H1 (cell line): ENCODE measurements around the gene SSBP3. TPM values are rescaled to one million over a fixed set of nuclear protein-coding genes. Genes with fewer than 3 reads are reported as not detected.

Experiments
- CTCF ChIA-PET: fragments of 300-600 bp; sonication (Branson Sonifier 250); formaldehyde crosslinking; loops from one replicate; lab custom pipeline; 2021; ENCODE audit not compliant: partially characterized antibody; lab: Charles Lee
- POLR2A ChIA-PET: fragments of 300-600 bp; sonication (Branson Sonifier 250); formaldehyde crosslinking; loops from one replicate; lab custom pipeline; 2021; ENCODE audit warnings: inconsistent platforms; ENCODE audit not compliant: partially characterized antibody; lab: Charles Lee
- DNase-seq, 2 experiments: peaks; one replicate each; pipeline versions ENCODE4 v3.0.0 to v3.0.0-alpha.2; 2010 to 2022; ENCODE audit warnings: low spot score in 2 of 2, low read depth in 1 of 2, mixed read lengths in 1 of 2
- FAIRE-seq: peaks from 2 replicates; lab custom pipeline; 2011; peaks lifted over from hg19 to GRCh38; lab: Jason Lieb, UNC
- H2AFZ ChIP-seq: 2 replicates; pipeline ENCODE4 v1.8.1; 2012; ENCODE audit warnings: low read length, inconsistent platforms
- H2AK5ac ChIP-seq: 2 replicates; pipeline ENCODE4 v1.6.1; 2013; ENCODE audit warnings: low read depth, low read length
- H2BK120ac ChIP-seq: replicated peaks from 2 replicates; pipeline ENCODE3; 2013; ENCODE audit warnings: low read depth, low read length, inconsistent platforms
- H2BK12ac ChIP-seq: 2 replicates; pipeline ENCODE4 v1.6.1; 2013; ENCODE audit warnings: low read depth, low read length
- H2BK15ac ChIP-seq: 2 replicates; pipeline ENCODE4 v1.6.1; 2013; ENCODE audit warnings: low read length
- H2BK20ac ChIP-seq: 2 replicates; pipeline ENCODE4 v1.6.1; 2013; ENCODE audit warnings: low read length
- H2BK5ac ChIP-seq: 2 replicates; pipeline ENCODE4 v1.6.1; 2013; ENCODE audit warnings: low read depth, low read length
- H3K14ac ChIP-seq: 2 replicates; pipeline ENCODE4 v1.6.1; 2013; ENCODE audit warnings: inconsistent platforms; ENCODE audit not compliant: insufficient read length
- H3K18ac ChIP-seq: 2 replicates; pipeline ENCODE4 v1.6.1; 2013; ENCODE audit warnings: low read length; ENCODE audit errors: extremely low read depth
- H3K23ac ChIP-seq: 2 replicates; pipeline ENCODE4 v1.6.1; 2013; ENCODE audit warnings: inconsistent platforms; ENCODE audit not compliant: insufficient read length
- H3K23me2 ChIP-seq: 2 replicates; pipeline ENCODE4 v1.6.1; 2013; ENCODE audit warnings: low read depth, low read length
- H3K27ac ChIP-seq: 2 replicates; pipeline ENCODE4 v1.6.1; 2011; ENCODE audit warnings: low read depth, low read length, inconsistent platforms
- H3K27me3 ChIP-seq, 4 experiments: replicated peaks in 1 of 4; 1 replicate in 1 of 4; 2 replicates in 3 of 4; pipeline versions ENCODE4 v1.6.1 to v1.8.1; 2011 to 2013; ENCODE audit warnings: low read length in 3 of 4, mild to moderate bottlenecking in 3 of 4, inconsistent platforms in 2 of 4, mixed read lengths in 2 of 4, moderate library complexity in 1 of 4; ENCODE audit not compliant: control insufficient read depth in 3 of 4, insufficient read depth in 3 of 4; ENCODE audit errors: extremely low read depth in 1 of 4
- H3K36me3 ChIP-seq, 4 experiments: 2 replicates each; pipeline versions ENCODE4 v1.6.1 to v1.8.1; 2011 to 2013; ENCODE audit warnings: mild to moderate bottlenecking in 4 of 4, low read length in 3 of 4, moderate library complexity in 2 of 4, control low read depth in 1 of 4, inconsistent platforms in 1 of 4; ENCODE audit not compliant: insufficient read depth in 4 of 4, control insufficient read depth in 2 of 4
- H3K4ac ChIP-seq: replicated peaks from 2 replicates; pipeline ENCODE3; 2013; ENCODE audit warnings: low read length, low read depth, mixed read lengths, inconsistent platforms; ENCODE audit not compliant: insufficient read length
- H3K4me1 ChIP-seq, 4 experiments: replicated peaks in 1 of 4; 1 replicate in 1 of 4; 2 replicates in 3 of 4; pipeline versions ENCODE4 v1.6.1 to v1.8.1; 2011 to 2013; ENCODE audit warnings: low read length in 3 of 4, inconsistent platforms in 2 of 4, mixed read lengths in 1 of 4; ENCODE audit not compliant: insufficient read depth in 4 of 4, control insufficient read depth in 3 of 4
- H3K4me2 ChIP-seq, 2 experiments: 2 replicates each; pipeline versions ENCODE4 v1.6.1 to v1.8.1; 2011 to 2013; ENCODE audit warnings: low read depth in 2 of 2, low read length in 2 of 2, control low read depth in 1 of 2, inconsistent platforms in 1 of 2, mild to moderate bottlenecking in 1 of 2; ENCODE audit not compliant: insufficient read depth in 1 of 2
- H3K4me3 ChIP-seq, 4 experiments: fragments of 200-600, 300-600 bp in 1 of 4; sonication (generic), shearing (Covaris generic), sonication (Bioruptor Twin) in 1 of 4; 2 replicates each; pipeline versions ENCODE4 v1.5.1 to v1.8.1; 2011 to 2016; ENCODE audit warnings: low read length in 4 of 4, low read depth in 3 of 4, control low read depth in 2 of 4, inconsistent platforms in 2 of 4, mild to moderate bottlenecking in 2 of 4, mixed read lengths in 1 of 4, moderate library complexity in 1 of 4; ENCODE audit not compliant: insufficient read depth in 2 of 4; ENCODE audit errors: extremely low read depth in 1 of 4
- H3K56ac ChIP-seq: replicated peaks from 2 replicates; pipeline ENCODE3; 2013; ENCODE audit warnings: low read depth, mild to moderate bottlenecking, mixed read lengths, low read length, inconsistent platforms; ENCODE audit not compliant: insufficient read length
- H3K79me1 ChIP-seq: 2 replicates; pipeline ENCODE4 v1.6.1; 2013; ENCODE audit warnings: low read depth, low read length, control low read depth
- H3K79me2 ChIP-seq, 2 experiments: 2 replicates each; pipeline versions ENCODE4 v1.6.1 to v1.8.1; 2012 to 2013; ENCODE audit warnings: low read length in 2 of 2, mild to moderate bottlenecking in 2 of 2, inconsistent platforms in 1 of 2; ENCODE audit not compliant: insufficient read depth in 2 of 2, control insufficient read depth in 1 of 2
- H3K9ac ChIP-seq, 4 experiments: replicated peaks in 1 of 4; 1 replicate in 1 of 4; 2 replicates in 3 of 4; pipeline versions ENCODE4 v1.6.1 to v1.8.1; 2011 to 2013; ENCODE audit warnings: low read depth in 3 of 4, low read length in 3 of 4, control low read depth in 2 of 4, mild to moderate bottlenecking in 2 of 4, moderate library complexity in 2 of 4, inconsistent platforms in 1 of 4; ENCODE audit errors: extremely low read depth in 1 of 4
- H3K9me3 ChIP-seq, 2 experiments: 2 replicates each; pipeline versions ENCODE4 v1.6.1 to v1.8.1; 2012 to 2013; ENCODE audit warnings: mild to moderate bottlenecking in 2 of 2, moderate library complexity in 2 of 2, control low read depth in 1 of 2, inconsistent platforms in 1 of 2, low read depth in 1 of 2, low read length in 1 of 2, mixed read lengths in 1 of 2; ENCODE audit not compliant: insufficient read depth in 2 of 2
- H4K20me1 ChIP-seq, 2 experiments: replicated peaks in 1 of 2; 2 replicates each; pipeline versions ENCODE3 to v1.8.1; 2011 to 2013; ENCODE audit warnings: inconsistent platforms in 2 of 2, low read length in 2 of 2, mild to moderate bottlenecking in 1 of 2; ENCODE audit not compliant: insufficient read depth in 2 of 2, control insufficient read depth in 1 of 2
- H4K5ac ChIP-seq: 2 replicates; pipeline ENCODE4 v1.6.1; 2013; ENCODE audit warnings: low read length, low read depth, mixed read lengths, inconsistent platforms; ENCODE audit not compliant: insufficient read length
- H4K8ac ChIP-seq: 2 replicates; pipeline ENCODE4 v1.8.0; 2013; ENCODE audit warnings: mild to moderate bottlenecking, moderate library complexity, low read length, inconsistent platforms; ENCODE audit not compliant: insufficient read depth; ENCODE audit errors: extremely low read depth
- H4K91ac ChIP-seq: replicated peaks from 2 replicates; pipeline ENCODE3; 2013; ENCODE audit warnings: low read length, mixed read lengths, inconsistent platforms; ENCODE audit not compliant: insufficient read length
- ASH2L ChIP-seq: fragments of 200-600, 300-600 bp; sonication (generic); IDR thresholded peaks from one replicate; pipeline ENCODE4 v1.7.1; 2017; ENCODE audit warnings: low read length
- EP300 ChIP-seq, 2 experiments: IDR thresholded peaks; 1 replicate in 1 of 2; 2 replicates in 1 of 2; pipeline ENCODE4 v1.6.1; 2011 to 2012; ENCODE audit warnings: low read depth in 2 of 2, low read length in 2 of 2, mild to moderate bottlenecking in 2 of 2, borderline replicate concordance in 1 of 2, inconsistent platforms in 1 of 2, moderate library complexity in 1 of 2
- KDM1A ChIP-seq: fragments of 200-600, 300-600 bp; sonication (generic); IDR thresholded peaks from 2 replicates; pipeline ENCODE4 v1.7.1; 2016; ENCODE audit warnings: mild to moderate bottlenecking, low read length, borderline replicate concordance
- KDM4A ChIP-seq: IDR thresholded peaks from one replicate; pipeline ENCODE4 v1.7.1; 2012; ENCODE audit warnings: low read depth, mild to moderate bottlenecking, moderate library complexity, low read length, inconsistent platforms; ENCODE audit not compliant: severe bottlenecking
- RXRA ChIP-seq: IDR thresholded peaks from 2 replicates; pipeline ENCODE4 v1.6.1; 2011; ENCODE audit warnings: low read depth, mild to moderate bottlenecking, low read length, moderate library complexity; ENCODE audit not compliant: insufficient read depth
- WGBS, 2 experiments: shearing (Covaris generic) in 1 of 2; methylation state at CpG; one replicate each; pipeline versions ENCODE4 v1.1.6 to v1.1.7; 2013 to 2015; ENCODE audit warnings: low lambda C conversion rate in 2 of 2, mixed read lengths in 2 of 2, inconsistent platforms in 1 of 2, low coverage in 1 of 2, missing lambda C conversion rate in 1 of 2; ENCODE audit not compliant: insufficient replicate concordance in 2 of 2, insufficient coverage in 1 of 2, insufficient read length in 1 of 2; ENCODE audit errors: extremely low coverage in 1 of 2, missing lambda C conversion rate in 1 of 2; 5-methylcytosine and 5-hydroxymethylcytosine counted together
- polyA plus RNA-seq, 7 experiments: library from polyadenylated mRNA; depleted of rRNA in 3 of 7; stranded (reverse) in 5 of 7; unstranded in 2 of 7; fragments of >200 nt in 5 of 7; fragments of 200-250 nt in 2 of 7; gene quantifications; 1 replicate in 5 of 7; 2 replicates in 1 of 7; 4 replicates in 1 of 7; pipeline versions ENCODE4 v1.2.1 to v1.2.3, GENCODE V29; 2011 to 2013; ENCODE audit warnings: missing spikeins in 2 of 7, mixed read lengths in 2 of 7
- total RNA-seq: library from RNA; stranded (reverse); fragmentation: NEBNext Ultra II Directional; extraction: Animal tissue kit (Norgen Biotek cat#: 25700); gene quantifications from 2 replicates; pipeline ENCODE4 v1.2.1, GENCODE V29; 2021
- TF ChIP-seq, protein P1 (sequence below): IDR thresholded peaks from 2 replicates; pipeline ENCODE4 v1.6.1; 2011; ENCODE audit warnings: low read length, improper control_type of control experiment

Gene SSBP3
- total and polyA plus RNA-seq, 2 of the 8 experiments (the other 6 are each of a cell fraction or from before 2014, with no cell fraction given), result 99.7 to 133 TPM

DNA sequence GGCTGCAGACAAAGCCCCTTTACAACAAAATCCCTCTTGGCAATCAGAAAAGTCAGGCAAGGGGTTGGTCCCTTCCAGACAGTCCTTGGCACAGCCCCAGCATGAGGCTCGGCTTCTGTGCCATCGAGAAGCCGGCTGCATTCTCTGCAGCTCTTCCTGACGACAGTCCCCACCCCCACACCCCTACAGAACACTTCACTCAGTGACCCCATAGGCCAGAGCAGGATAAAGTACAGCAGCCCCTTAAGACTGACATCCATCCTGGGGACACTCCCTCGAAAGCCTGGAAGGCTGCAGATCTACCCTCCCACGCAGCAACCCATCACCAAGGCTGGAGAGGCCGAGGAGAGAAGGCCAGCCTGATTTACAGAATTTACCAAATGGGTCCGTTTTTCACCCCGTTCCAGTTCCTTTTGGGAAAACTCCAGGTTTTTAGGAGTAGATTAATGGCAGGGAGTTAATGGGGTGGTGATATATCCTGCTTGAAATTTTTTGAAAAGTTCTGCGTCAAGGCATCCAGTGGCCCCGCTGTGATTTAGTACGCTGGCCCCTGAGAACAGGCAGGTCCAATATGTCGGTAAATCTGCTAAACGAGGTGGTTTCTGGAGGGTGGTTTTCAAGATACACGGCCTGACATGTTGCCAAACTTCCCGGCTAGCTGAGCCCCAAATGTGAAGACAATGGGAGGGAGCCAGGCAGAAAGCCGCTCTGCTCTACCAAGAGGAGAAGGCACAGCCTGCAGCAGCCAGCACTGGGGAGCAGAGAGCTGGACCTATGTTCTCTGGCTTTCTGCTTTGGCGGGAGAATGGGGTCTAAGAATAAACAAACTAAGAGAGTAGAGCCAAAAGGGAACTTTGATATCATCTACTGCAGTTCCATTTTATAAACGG, 81.7 kb downstream of the SSBP3 start:
- Histone ChIP-seq H3K27me3 (no peaks in the 10 kb centered on the region), H3K23ac (no peak overlapping the region), H3K4me2 (no peak overlapping the region), H3K79me1 (peaks cover 40% of the 10 kb centered on the region), H3K9ac (no peak overlapping the region), H3K9me3 (no peaks in the 10 kb centered on the region), H3K27ac (no peak overlapping the region), H4K8ac (no peak overlapping the region), H2AK5ac (no peak overlapping the region), H4K20me1 (peaks cover 15 to 37% of the 10 kb centered on the region in 2 experiments), H3K14ac (no peak overlapping the region), H3K4ac (no peak overlapping the region), H3K36me3 (no peaks in the 10 kb centered on the region; a peak in 1 of 8 replicates), H2BK20ac (no peak overlapping the region), H3K79me2 (peaks cover 5 to 99% of the 10 kb centered on the region in 2 experiments), H3K4me3 (no peak overlapping the region), H2BK5ac (no peak overlapping the region; the same call in 1 of the 2 replicates), H2AFZ (no peak overlapping the region), H3K23me2 (no peaks in the 10 kb centered on the region), H3K18ac (peak overlapping the region; percentile 21), H4K5ac (no peak overlapping the region), H3K56ac (no peak overlapping the region), H2BK12ac (no peak overlapping the region), H3K4me1 (peaks cover 31 to 55% (median 41%) of the 10 kb centered on the region in 4 experiments), H2BK120ac (no peak overlapping the region), H4K91ac (no peak overlapping the region), H2BK15ac (no peak overlapping the region)
- CTCF ChIA-PET, result interaction anchor here (0.7 to 4.7 kb wide), 16 partner anchors 9 to 96 kb away, joined by 3 to 44 read pairs (median 5); no protein-coding TSS in a partner anchor
- 72% methylated on average over 19 of the region's 19 CpGs; no CpG with 5 or more reads in 1 of the 2 experiments for WGBS, 2 experiments
- POLR2A ChIA-PET, result interaction anchor here (0.8 to 2.6 kb wide), 9 partner anchors 7 to 52 kb away, joined by 3 to 9 read pairs (median 4); no protein-coding TSS in a partner anchor
- TF ChIP-seq KDM1A (no peak), EP300 (IDR thresholded peaks at IDR 0.05; ENCODE audit: borderline replicate concordance in 1 of 2, low read depth in 2 of 2, low read length in 2 of 2) (peak in 1 of 2 experiments; percentile 17; a peak in 1 of 3 replicates), RXRA (no peak), ASH2L (no peak), KDM4A (no peak)
- TF ChIP-seq, protein P1, sequence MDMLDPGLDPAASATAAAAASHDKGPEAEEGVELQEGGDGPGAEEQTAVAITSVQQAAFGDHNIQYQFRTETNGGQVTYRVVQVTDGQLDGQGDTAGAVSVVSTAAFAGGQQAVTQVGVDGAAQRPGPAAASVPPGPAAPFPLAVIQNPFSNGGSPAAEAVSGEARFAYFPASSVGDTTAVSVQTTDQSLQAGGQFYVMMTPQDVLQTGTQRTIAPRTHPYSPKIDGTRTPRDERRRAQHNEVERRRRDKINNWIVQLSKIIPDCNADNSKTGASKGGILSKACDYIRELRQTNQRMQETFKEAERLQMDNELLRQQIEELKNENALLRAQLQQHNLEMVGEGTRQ, result no peak
- DNase-seq (no peak), FAIRE-seq (no peak)
